Neural progenitor cell (in vitro differentiated cells): ENCODE measurements around the gene VTI1A.

Experiments used
- CTCF ChIP-seq: fragments of 200-600 bp; sonication (generic); IDR thresholded peaks from 2 replicates; pipeline ENCODE4 v1.5.1; 2017; ENCODE audit warnings: antibody characterized with exemption, mild to moderate bottlenecking
- EZH2phosphoT487 ChIP-seq: fragments of 200-600 bp; sonication (generic); IDR thresholded peaks from 2 replicates; pipeline ENCODE4 v1.6.1; 2017; ENCODE audit warnings: antibody characterized with exemption

- TF ChIP-seq EZH2phosphoT487: no peak
- TF ChIP-seq CTCF: no peak
These were observed 251.8 kb downstream of the VTI1A start for GRCh38 chr10:112698818-112699164.
